Adrenal gland (tissue), 5 donors: ENCODE data around the gene BCDIN3D.

Source experiments
- CTCF ChIP-seq, 6 experiments: fragments of 450-650 bp in 4 of 6; fragments of 200-600 bp in 2 of 6; sonication (generic) in 1 of 6; IDR thresholded peaks; 1 replicate in 5 of 6; 2 replicates in 1 of 6; pipeline versions ENCODE4 v1.5.1 to v1.8.0; 2016 to 2021; ENCODE audit warnings: antibody characterized with exemption in 6 of 6, mild to moderate bottlenecking in 2 of 6, moderate library complexity in 1 of 6
- POLR2A ChIP-seq, 2 donors: fragments of 450-650 bp; IDR thresholded peaks; one replicate each; pipeline ENCODE4 v1.6.1; 2017; ENCODE audit warnings: antibody characterized with exemption in 2 of 2, mild to moderate bottlenecking in 2 of 2, moderate library complexity in 1 of 2
- donor health status: DM: no; HTN: no; CAD: no.

GRCh38 chr12:49792976-49793580 is 49.8 kb downstream of the BCDIN3D start:
- no peak for TF ChIP-seq CTCF (IDR thresholded peaks at IDR 0.05)
- TF ChIP-seq POLR2A (IDR thresholded peaks at IDR 0.05) = no peak
